Right atrium auricular region (tissue), 2 donors: ENCODE data around the gene OSCP1. TPM values are rescaled to one million over a fixed set of nuclear protein-coding genes. Genes with fewer than 3 reads are reported as not detected.

ENCODE experiments used
- DNase-seq: peaks from one replicate; pipeline ENCODE4 v3.0.0-alpha.2; 2019; ENCODE audit warnings: low spot score
- H3K27ac ChIP-seq, 2 donors: fragments of 200-600 bp; sonication (generic); 1 replicate in 1 of 2; 2 replicates in 1 of 2; pipeline ENCODE4 v1.5.1; 2016 to 2019
- H3K27me3 ChIP-seq, 2 donors: fragments of 200-600 bp; sonication (generic); one replicate each; pipeline versions ENCODE4 v1.5.1 to v1.6.0; 2017 to 2019
- H3K36me3 ChIP-seq: fragments of 200-600 bp; sonication (generic); one replicate; pipeline ENCODE4 v1.5.1; 2016
- H3K4me1 ChIP-seq, 2 donors: fragments of 200-600 bp; sonication (generic); one replicate each; pipeline versions ENCODE4 v1.5.1 to v1.6.0; 2017 to 2019
- H3K4me3 ChIP-seq, 2 donors: fragments of 200-600 bp; sonication (generic); 1 replicate in 1 of 2; 2 replicates in 1 of 2; pipeline ENCODE4 v1.5.1; 2017 to 2019; ENCODE audit warnings: mild to moderate bottlenecking in 1 of 2, moderate library complexity in 1 of 2
- H3K9me3 ChIP-seq, 2 donors: fragments of 200-600 bp; sonication (generic); one replicate each; pipeline ENCODE4 v1.5.1; 2019
- total RNA-seq, 2 donors: library from RNA; depleted of rRNA; stranded (reverse); fragments of >200 nt; gene quantifications; one replicate each; pipeline ENCODE4 v1.1.0, GENCODE V29; 2016
- TF ChIP-seq, protein P1 (sequence below), 2 donors: fragments of 200-600 bp; sonication (generic); IDR thresholded peaks; one replicate each; pipeline ENCODE4 v1.5.1; 2019; ENCODE audit warnings: antibody characterized with exemption in 2 of 2

The OSCP1 gene
- total RNA-seq, 2 donors from 2014 or later, result 4.9 to 7.9 TPM

DNA sequence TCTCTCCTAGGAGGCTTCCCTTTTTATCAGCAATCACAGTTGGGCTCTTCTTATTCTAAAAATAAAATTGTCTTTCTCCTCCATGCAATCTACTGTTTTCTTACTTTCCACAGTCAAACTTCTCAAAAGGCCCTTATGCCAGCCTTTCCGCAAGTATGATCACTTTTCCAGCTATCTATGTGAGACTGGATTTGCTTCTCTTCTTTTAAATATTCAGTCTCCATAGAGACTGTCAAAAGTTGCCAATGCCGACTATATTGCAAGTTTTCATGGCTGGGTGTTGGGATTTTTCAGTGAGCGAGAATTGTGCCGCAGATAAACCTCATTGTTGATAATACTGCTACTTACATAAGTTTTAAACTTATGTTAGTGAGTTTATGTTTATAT, 47.8 kb downstream of the OSCP1 start:
- TF ChIP-seq, protein P1, sequence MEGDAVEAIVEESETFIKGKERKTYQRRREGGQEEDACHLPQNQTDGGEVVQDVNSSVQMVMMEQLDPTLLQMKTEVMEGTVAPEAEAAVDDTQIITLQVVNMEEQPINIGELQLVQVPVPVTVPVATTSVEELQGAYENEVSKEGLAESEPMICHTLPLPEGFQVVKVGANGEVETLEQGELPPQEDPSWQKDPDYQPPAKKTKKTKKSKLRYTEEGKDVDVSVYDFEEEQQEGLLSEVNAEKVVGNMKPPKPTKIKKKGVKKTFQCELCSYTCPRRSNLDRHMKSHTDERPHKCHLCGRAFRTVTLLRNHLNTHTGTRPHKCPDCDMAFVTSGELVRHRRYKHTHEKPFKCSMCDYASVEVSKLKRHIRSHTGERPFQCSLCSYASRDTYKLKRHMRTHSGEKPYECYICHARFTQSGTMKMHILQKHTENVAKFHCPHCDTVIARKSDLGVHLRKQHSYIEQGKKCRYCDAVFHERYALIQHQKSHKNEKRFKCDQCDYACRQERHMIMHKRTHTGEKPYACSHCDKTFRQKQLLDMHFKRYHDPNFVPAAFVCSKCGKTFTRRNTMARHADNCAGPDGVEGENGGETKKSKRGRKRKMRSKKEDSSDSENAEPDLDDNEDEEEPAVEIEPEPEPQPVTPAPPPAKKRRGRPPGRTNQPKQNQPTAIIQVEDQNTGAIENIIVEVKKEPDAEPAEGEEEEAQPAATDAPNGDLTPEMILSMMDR (IDR thresholded peaks at IDR 0.05), result no peak
- H3K4me1 ChIP-seq, result no peaks in the 10 kb centered on the region
- no peak overlapping the region for H3K27ac ChIP-seq
- no peak for DNase-seq
- no peak overlapping the region for H3K4me3 ChIP-seq
- H3K36me3 ChIP-seq, result no peaks in the 10 kb centered on the region
- H3K27me3 ChIP-seq, result no peaks in the 10 kb centered on the region
- no peaks in the 10 kb centered on the region for H3K9me3 ChIP-seq

DNA sequence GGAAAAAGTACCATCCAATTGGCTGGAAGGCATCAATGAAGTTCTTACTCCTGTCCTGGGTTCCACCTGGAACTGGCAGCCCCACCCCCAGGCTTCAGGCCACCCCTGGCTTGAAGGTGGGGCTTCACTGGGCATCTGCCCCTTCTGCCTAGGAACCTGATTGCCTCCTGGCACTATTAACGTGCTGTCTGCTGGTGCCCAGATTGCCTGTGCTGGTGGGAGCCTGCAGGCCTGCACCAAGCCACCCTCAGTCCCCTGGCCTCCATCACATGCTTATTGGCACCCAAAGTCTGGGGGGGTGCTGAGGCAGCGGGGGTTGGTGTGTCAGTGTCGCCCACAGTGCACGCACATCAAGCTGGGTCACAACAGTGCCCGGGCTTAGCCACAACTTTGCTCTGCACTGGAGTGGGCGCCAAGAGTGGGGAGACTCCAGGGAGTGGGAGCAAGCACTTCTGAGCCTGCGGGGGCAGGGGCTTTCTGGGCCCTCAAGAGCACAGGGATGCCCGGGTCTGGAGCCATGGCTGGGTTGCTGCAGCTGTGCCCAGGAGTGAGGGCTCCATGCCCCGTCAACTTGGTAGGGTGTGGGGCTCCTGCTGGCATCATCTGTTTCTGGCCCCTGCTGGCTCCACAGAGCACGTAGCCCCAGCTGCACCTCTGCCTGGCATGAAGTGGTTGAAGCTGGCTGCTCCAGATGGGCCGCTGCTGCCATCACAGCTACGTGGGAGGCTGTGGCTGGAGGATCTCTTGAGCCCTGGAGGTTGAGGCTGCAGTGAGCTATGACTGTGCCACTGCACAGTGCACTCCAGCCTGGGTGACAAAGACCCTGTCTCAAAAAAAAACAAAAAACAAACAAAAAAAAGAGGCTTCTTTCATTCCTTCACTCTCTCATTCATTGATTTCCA, 48.4 kb downstream of the OSCP1 start:
- DNase-seq, result no peak
- H3K27ac ChIP-seq, result peak overlapping the region; percentile 3 to 43
- TF ChIP-seq, protein P1 (IDR thresholded peaks at IDR 0.05), result no peak
- no peaks in the 10 kb centered on the region for H3K27me3 ChIP-seq
- H3K9me3 ChIP-seq, result no peaks in the 10 kb centered on the region
- H3K36me3 ChIP-seq, result no peaks in the 10 kb centered on the region
- peak overlapping the region in 1 of 2 donors; percentile 14 for H3K4me3 ChIP-seq
- H3K4me1 ChIP-seq, result peaks cover 0 to 3% of the 10 kb centered on the region in 2 donors

DNA sequence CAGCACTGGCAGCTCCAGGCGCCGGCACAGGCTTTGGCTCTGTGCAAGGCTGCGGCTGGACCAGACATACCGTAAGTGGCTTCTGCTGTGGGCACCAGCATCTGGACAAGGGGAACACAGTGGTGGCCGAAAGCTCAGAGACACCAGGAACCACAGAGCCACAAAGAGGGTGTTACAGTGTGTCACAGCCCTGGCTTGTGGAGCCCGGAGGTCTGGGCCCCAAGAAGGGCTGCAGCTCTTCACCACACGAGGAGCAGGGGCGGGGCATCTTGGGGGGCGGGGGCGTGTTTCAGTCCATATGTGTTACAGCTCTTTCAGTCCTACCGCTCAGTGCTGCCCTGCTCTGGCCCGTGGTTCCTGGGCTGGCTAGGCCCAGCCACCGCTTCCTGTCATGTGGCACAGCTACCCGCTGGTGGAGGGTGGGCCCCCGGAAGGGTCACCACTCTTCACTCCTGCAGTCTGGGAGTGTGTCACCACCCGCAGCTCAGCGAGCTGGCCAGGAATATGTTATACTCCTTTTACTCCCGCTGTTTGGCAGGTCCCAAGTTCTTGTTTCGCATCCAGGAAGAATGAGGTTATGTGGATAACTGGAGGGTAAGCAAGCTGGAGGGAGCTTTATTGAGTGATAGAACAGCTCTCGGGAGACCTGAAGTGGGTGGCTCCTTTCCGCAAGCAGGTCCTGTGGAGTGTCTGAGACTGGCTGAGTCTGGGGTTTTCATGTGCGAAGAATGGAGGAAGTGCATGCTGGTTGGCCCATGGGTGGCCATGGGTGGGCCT, 49.2 kb downstream of the OSCP1 start:
- DNase-seq, result peak; percentile 87
- peaks cover 0 to 11% of the 10 kb centered on the region in 2 donors for H3K4me1 ChIP-seq
- H3K27ac ChIP-seq, result peak overlapping the region; percentile 3 to 43
- H3K36me3 ChIP-seq, result no peaks in the 10 kb centered on the region
- H3K4me3 ChIP-seq, result peak overlapping the region in 1 of 2 donors; percentile 14
- TF ChIP-seq, protein P1 (IDR thresholded peaks at IDR 0.05), result no peak
- no peaks in the 10 kb centered on the region for H3K27me3 ChIP-seq
- H3K9me3 ChIP-seq, result no peaks in the 10 kb centered on the region

- peaks cover 0 to 11% of the 10 kb centered on the region in 2 donors for H3K4me1 ChIP-seq
- H3K4me3 ChIP-seq, result peak overlapping the region in 1 of 2 donors; percentile 14
- DNase-seq, result no peak
- H3K36me3 ChIP-seq, result no peaks in the 10 kb centered on the region
- H3K27me3 ChIP-seq, result no peaks in the 10 kb centered on the region
- TF ChIP-seq, protein P1 (IDR thresholded peaks at IDR 0.05), result no peak
- H3K27ac ChIP-seq, result peak overlapping the region in 1 of 2 donors; percentile 43
- no peaks in the 10 kb centered on the region for H3K9me3 ChIP-seq
These were observed 49.8 kb downstream of the OSCP1 start for GRCh38 chr1:36400514-36400824.

DNA sequence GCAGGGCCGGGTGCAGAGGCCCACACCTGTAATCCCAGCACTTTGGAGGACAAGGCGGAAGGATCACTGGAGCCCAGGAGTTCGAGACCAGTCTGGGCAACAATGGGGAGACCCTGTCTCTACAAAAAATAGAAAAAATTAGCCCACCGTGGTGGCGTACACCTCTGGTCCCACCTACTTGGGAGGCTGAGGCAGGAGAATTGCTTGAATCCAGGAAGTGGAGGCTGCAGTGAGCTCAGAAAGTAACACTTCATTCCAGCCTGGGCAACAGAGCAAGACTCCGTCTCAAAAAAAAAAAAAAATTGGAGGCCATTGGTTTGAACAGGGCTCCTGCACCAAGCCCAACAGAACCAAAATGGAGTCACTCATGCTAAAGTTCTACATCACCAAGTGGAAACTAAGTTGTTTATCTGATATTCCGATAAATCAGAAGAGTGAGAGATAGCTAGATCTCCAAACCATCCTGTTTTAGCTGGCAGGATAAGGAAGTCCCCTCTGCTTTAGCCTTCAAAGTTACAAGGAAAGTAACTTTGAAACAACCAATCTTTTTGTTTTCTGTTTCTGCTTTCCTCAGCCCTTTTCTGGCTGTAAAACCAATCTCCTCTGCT, 51.8 kb downstream of the OSCP1 start:
- Histone ChIP-seq H3K4me3 (peak overlapping the region in 1 of 2 donors; percentile 71), H3K27me3 (no peaks in the 10 kb centered on the region), H3K9me3 (no peaks in the 10 kb centered on the region), H3K4me1 (peaks cover 0 to 11% of the 10 kb centered on the region in 2 donors), H3K36me3 (peaks cover 7% of the 10 kb centered on the region), H3K27ac (peak overlapping the region; percentile 90 to 99)
- DNase-seq, result no peak
- TF ChIP-seq, protein P1 (IDR thresholded peaks at IDR 0.05), result no peak
